Glomerular endothelial cell (primary cell): Measurements from ENCODE around the gene TEC. TPM values are rescaled to one million over a fixed set of nuclear protein-coding genes. Genes with fewer than 3 reads are reported as not detected.
"Not testable (repeated sequence)": the region's sequence is repeated elsewhere in the genome, so short reads cannot be mapped to it uniquely, and the experiment has no call there.

ENCODE experiments used
- DNase-seq: peaks from one replicate; pipeline ENCODE4 v3.0.0-alpha.2; 2011; ENCODE audit warnings: low read depth, low spot score; ENCODE audit errors: extremely low read depth
- total RNA-seq: library from RNA; depleted of rRNA; stranded (reverse); fragments of >200 nt; gene quantifications from 2 replicates; pipeline ENCODE4 v1.2.3, GENCODE V29; 2015

Gene TEC
- 0.24 and 0.29 TPM in 2 replicates for total RNA-seq

- no peak for DNase-seq
Observed at GRCh38 chr4:48268956-48269860, at the start of gene TEC. Gene TEC (minus strand): TSS chr4:48269838. CDS start chr4:48228614, 41,224 bp downstream.

- no peak for DNase-seq
Observed at GRCh38 chr4:48315728-48316630, 46.3 kb upstream of the TEC start.

- DNase-seq = not testable (repeated sequence)
Observed at GRCh38 chr4:48314746-48315145, 45.1 kb upstream of the TEC start.

- DNase-seq = no peak
Observed at GRCh38 chr4:48311896-48312295, 42.3 kb upstream of the TEC start.

GRCh38 chr4:48308901-48309300 is 39.3 kb upstream of the TEC start:
- DNase-seq = no peak

- no peak for DNase-seq
Observed at GRCh38 chr4:48307528-48307927, 37.9 kb upstream of the TEC start.

GRCh38 chr4:48305508-48305907 is 35.9 kb upstream of the TEC start:
- DNase-seq = no peak

GRCh38 chr4:48300004-48300403 is 30.4 kb upstream of the TEC start:
- DNase-seq = no peak

GRCh38 chr4:48299560-48299959 is 29.9 kb upstream of the TEC start:
- no peak for DNase-seq

- DNase-seq = no peak
Observed at GRCh38 chr4:48297256-48297846, 27.7 kb upstream of the TEC start.

GRCh38 chr4:48296365-48296764 is 26.7 kb upstream of the TEC start:
- DNase-seq = no peak

GRCh38 chr4:48295116-48295515 is 25.5 kb upstream of the TEC start:
- DNase-seq = no peak

- not testable (repeated sequence) for DNase-seq
Observed at GRCh38 chr4:48292218-48292790, 22.7 kb upstream of the TEC start.

- no peak for DNase-seq
Observed at GRCh38 chr4:48290146-48290772, 20.6 kb upstream of the TEC start.

- DNase-seq = not testable (repeated sequence)
Observed at GRCh38 chr4:48286060-48286459, 16.4 kb upstream of the TEC start.

- DNase-seq = not testable (repeated sequence)
Observed at GRCh38 chr4:48285640-48286039, 16.0 kb upstream of the TEC start.

GRCh38 chr4:48275686-48276085 is 6.0 kb upstream of the TEC start:
- no peak for DNase-seq

GRCh38 chr4:48275247-48275646 is 5.6 kb upstream of the TEC start:
- no peak for DNase-seq

- DNase-seq = no peak
Observed at GRCh38 chr4:48271626-48272025, 2.0 kb upstream of the TEC start.

GRCh38 chr4:48270951-48271473 is 1.4 kb upstream of the TEC start:
- DNase-seq = no peak
